Right lobe of liver (tissue), 4 donors: ENCODE measurements around the gene LIMK1.

Experiments used
- POLR2A ChIP-seq: fragments of 450-650 bp; IDR thresholded peaks from one replicate; pipeline ENCODE4 v1.6.1; 2017; ENCODE audit warnings: antibody characterized with exemption, mild to moderate bottlenecking
- TF ChIP-seq, protein P1 (sequence below), 4 donors: fragments of 200-600 bp in 3 of 4; fragments of 450-650 bp in 1 of 4; IDR thresholded peaks; one replicate each; pipeline versions ENCODE4 v1.5.1 to v1.8.0; 2016 to 2022; ENCODE audit warnings: antibody characterized with exemption in 4 of 4, mild to moderate bottlenecking in 2 of 4
- donor health status: DM: no; HTN: no; CAD: no.
- donor health status: DM: no; HTN: no; CAD: no.
- donor health status: DM: no; HTN: yes; CAD: no.

DNA sequence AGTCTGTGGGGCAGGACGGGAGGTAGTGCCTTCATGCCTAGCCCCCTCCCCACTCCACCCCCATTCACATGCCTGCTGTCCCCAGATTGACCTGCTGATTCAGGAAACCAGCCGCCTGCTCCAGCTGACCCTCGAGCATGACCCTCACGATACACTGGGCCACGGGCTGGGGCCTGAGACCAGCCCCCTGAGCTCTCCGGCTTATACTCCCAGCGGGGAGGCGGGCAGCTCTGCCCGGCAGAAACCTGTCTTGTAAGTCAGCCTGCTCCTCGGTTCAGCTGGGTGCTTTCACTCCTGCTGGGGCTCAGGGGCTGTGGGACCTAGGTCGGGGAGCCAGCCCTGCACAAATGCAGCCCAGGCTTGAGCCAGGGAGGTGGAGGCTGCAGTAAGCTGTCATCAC lies 22.4 kb downstream of the LIMK1 start:
- TF ChIP-seq, protein P1, sequence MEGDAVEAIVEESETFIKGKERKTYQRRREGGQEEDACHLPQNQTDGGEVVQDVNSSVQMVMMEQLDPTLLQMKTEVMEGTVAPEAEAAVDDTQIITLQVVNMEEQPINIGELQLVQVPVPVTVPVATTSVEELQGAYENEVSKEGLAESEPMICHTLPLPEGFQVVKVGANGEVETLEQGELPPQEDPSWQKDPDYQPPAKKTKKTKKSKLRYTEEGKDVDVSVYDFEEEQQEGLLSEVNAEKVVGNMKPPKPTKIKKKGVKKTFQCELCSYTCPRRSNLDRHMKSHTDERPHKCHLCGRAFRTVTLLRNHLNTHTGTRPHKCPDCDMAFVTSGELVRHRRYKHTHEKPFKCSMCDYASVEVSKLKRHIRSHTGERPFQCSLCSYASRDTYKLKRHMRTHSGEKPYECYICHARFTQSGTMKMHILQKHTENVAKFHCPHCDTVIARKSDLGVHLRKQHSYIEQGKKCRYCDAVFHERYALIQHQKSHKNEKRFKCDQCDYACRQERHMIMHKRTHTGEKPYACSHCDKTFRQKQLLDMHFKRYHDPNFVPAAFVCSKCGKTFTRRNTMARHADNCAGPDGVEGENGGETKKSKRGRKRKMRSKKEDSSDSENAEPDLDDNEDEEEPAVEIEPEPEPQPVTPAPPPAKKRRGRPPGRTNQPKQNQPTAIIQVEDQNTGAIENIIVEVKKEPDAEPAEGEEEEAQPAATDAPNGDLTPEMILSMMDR (IDR thresholded peaks at IDR 0.05): no peak
- no peak for TF ChIP-seq POLR2A
